Naive thymus-derived CD4-positive, alpha-beta T cell (primary cell): ENCODE results near the gene LAMA5. TPM values are rescaled to one million over a fixed set of nuclear protein-coding genes. Genes with fewer than 3 reads are reported as not detected.

ENCODE experiments used
- ATAC-seq: fragments of 150-1000 bp; cut with Tn5 transposase; 2 replicates; pipeline ENCODE4 v1.10.0; 2021; ENCODE audit warnings: mild to moderate bottlenecking, moderate library complexity
- CTCF ChIA-PET: fragments of 350-600 bp; sonication (Branson Sonifier 250); formaldehyde crosslinking; loops from one replicate; lab custom pipeline; 2021; ENCODE audit warnings: antibody characterized with exemption; lab: Charles Lee
- POLR2A ChIA-PET: fragments of 350-600 bp; sonication (Branson Sonifier 250); formaldehyde crosslinking; loops from one replicate; lab custom pipeline; 2021; ENCODE audit warnings: antibody characterized with exemption, inconsistent platforms; lab: Charles Lee
- DNase-seq, 9 donors: peaks; one replicate each; pipeline versions ENCODE4 v3.0.0 to v3.0.0-alpha.2; 2020 to 2022; ENCODE audit warnings: mixed read lengths in 1 of 9
- H3K27ac ChIP-seq: one replicate; pipeline ENCODE4 v1.7.0; 2013; ENCODE audit warnings: mild to moderate bottlenecking, low read depth, low read length, moderate library complexity
- H3K27me3 ChIP-seq, 2 donors: one replicate each; pipeline ENCODE4 v1.7.0; 2013; ENCODE audit warnings: low read length in 2 of 2, mild to moderate bottlenecking in 2 of 2, moderate library complexity in 2 of 2; ENCODE audit not compliant: control insufficient read depth in 2 of 2, insufficient read depth in 2 of 2
- H3K36me3 ChIP-seq, 3 experiments: 1 replicate in 2 of 3; 2 replicates in 1 of 3; pipeline ENCODE4 v1.7.0; 2013; ENCODE audit warnings: low read length in 3 of 3, mild to moderate bottlenecking in 3 of 3, moderate library complexity in 1 of 3; ENCODE audit not compliant: insufficient read depth in 3 of 3, control insufficient read depth in 2 of 3
- H3K4me1 ChIP-seq, 2 donors: one replicate each; pipeline ENCODE4 v1.7.0; 2013; ENCODE audit warnings: low read length in 2 of 2, mild to moderate bottlenecking in 2 of 2, moderate library complexity in 1 of 2; ENCODE audit not compliant: control insufficient read depth in 2 of 2, insufficient read depth in 2 of 2
- H3K4me3 ChIP-seq: 2 replicates; pipeline ENCODE4 v1.7.0; 2013; ENCODE audit warnings: mild to moderate bottlenecking, low read length
- H3K9me3 ChIP-seq, 3 experiments: 1 replicate in 2 of 3; 2 replicates in 1 of 3; pipeline ENCODE4 v1.7.0; 2013; ENCODE audit warnings: low read length in 3 of 3; ENCODE audit not compliant: control insufficient read depth in 2 of 3
- H3K27ac Mint-ChIP-seq, 9 donors: one replicate each; pipeline ENCODE4 v1.8.0; 2020 to 2022; ENCODE audit warnings: mixed read lengths in 9 of 9, mild to moderate bottlenecking in 8 of 9, moderate library complexity in 5 of 9, inconsistent platforms in 2 of 9
- H3K27me3 Mint-ChIP-seq, 5 donors: one replicate each; pipeline ENCODE4 v1.8.0; 2021 to 2022; ENCODE audit warnings: mixed read lengths in 5 of 5, mild to moderate bottlenecking in 1 of 5
- H3K36me3 Mint-ChIP-seq, 5 donors: one replicate each; pipeline ENCODE4 v1.8.0; 2020 to 2022; ENCODE audit warnings: mixed read lengths in 5 of 5, mild to moderate bottlenecking in 3 of 5, inconsistent platforms in 1 of 5
- H3K4me1 Mint-ChIP-seq, 7 donors: one replicate each; pipeline ENCODE4 v1.8.0; 2020 to 2022; ENCODE audit warnings: mixed read lengths in 7 of 7, mild to moderate bottlenecking in 3 of 7, inconsistent platforms in 1 of 7
- H3K4me3 Mint-ChIP-seq, 10 donors: one replicate each; pipeline ENCODE4 v1.8.0; 2020 to 2022; ENCODE audit warnings: mild to moderate bottlenecking in 10 of 10, mixed read lengths in 10 of 10, moderate library complexity in 6 of 10, inconsistent platforms in 2 of 10
- H3K9me3 Mint-ChIP-seq, 11 donors: one replicate each; pipeline ENCODE4 v1.8.0; 2020 to 2022; ENCODE audit warnings: mixed read lengths in 11 of 11, mild to moderate bottlenecking in 4 of 11, inconsistent platforms in 1 of 11, moderate library complexity in 1 of 11
- intact Hi-C, 2 donors: fragments of 100-400 bp; cut with micrococcal nuclease; formaldehyde crosslinking; loops; one replicate each; pipeline ENCODE4 v1.15.1; 2023
- polyA plus RNA-seq, 2 donors: library from polyadenylated mRNA; unstranded; fragments of 300-500 nt; fragmentation: Illumina TruSeq; gene quantifications; one replicate each; pipeline ENCODE4 v1.2.3, GENCODE V29; 2021
- total RNA-seq, 6 experiments: library from RNA in 5 of 6; stranded (reverse) in 5 of 6; gene quantifications; 1 replicate in 5 of 6; 2 replicates in 1 of 6; pipeline ENCODE4 v1.2.3 and lab custom pipeline; 2021 to 2026

The LAMA5 gene
- total and polyA plus RNA-seq, 7 experiments from 2014 or later = 0.05 to 1.3 (median 0.57) TPM; not detected in 2

- H3K27me3 Mint-ChIP-seq = no peaks in the 10 kb centered on the region
- DNase-seq (no peak), ATAC-seq (no peak)
- no peak overlapping the region for H3K4me3 ChIP-seq
- no peaks in the 10 kb centered on the region for H3K27me3 ChIP-seq
- H3K36me3 ChIP-seq = peaks cover 0 to 28% (median 0%) of the 10 kb centered on the region in 3 experiments
- H3K4me1 Mint-ChIP-seq = peaks cover 10 to 23% (median 16%) of the 10 kb centered on the region in 7 donors
- no peak overlapping the region for H3K27ac ChIP-seq
- H3K9me3 ChIP-seq = no peaks in the 10 kb centered on the region
- POLR2A ChIA-PET = interaction anchor here (1.6 to 2.1 kb wide), 3 partner anchors 62 to 86 kb away, joined by 4 to 9 read pairs (median 4); partner anchors contain the start of genes OSBPL2 and RPS21
- CTCF ChIA-PET = interaction anchor here (0.6 kb wide), 1 partner anchor 296 kb away, joined by 4 read pairs; no protein-coding TSS in a partner anchor
- intact Hi-C loops = loop anchor here (5.0 kb wide), 8 partner anchors 68 to 803 kb away; partner anchors contain the start of genes GID8 (in 1 of the 2), LAMA5 (in 1 of the 2) and TAF4 (in 1 of the 2)
- H3K4me1 ChIP-seq = peaks cover 8 to 11% of the 10 kb centered on the region in 2 donors
- peak overlapping the region in 1 of 9 donors; percentile 93 for H3K27ac Mint-ChIP-seq
- peaks cover 0 to 10% (median 0%) of the 10 kb centered on the region in 5 donors for H3K36me3 Mint-ChIP-seq
- no peak overlapping the region for H3K4me3 Mint-ChIP-seq
- no peaks in the 10 kb centered on the region for H3K9me3 Mint-ChIP-seq
These were observed 67.4 kb downstream of the LAMA5 start for GRCh38 chr20:62299666-62300236.

DNA sequence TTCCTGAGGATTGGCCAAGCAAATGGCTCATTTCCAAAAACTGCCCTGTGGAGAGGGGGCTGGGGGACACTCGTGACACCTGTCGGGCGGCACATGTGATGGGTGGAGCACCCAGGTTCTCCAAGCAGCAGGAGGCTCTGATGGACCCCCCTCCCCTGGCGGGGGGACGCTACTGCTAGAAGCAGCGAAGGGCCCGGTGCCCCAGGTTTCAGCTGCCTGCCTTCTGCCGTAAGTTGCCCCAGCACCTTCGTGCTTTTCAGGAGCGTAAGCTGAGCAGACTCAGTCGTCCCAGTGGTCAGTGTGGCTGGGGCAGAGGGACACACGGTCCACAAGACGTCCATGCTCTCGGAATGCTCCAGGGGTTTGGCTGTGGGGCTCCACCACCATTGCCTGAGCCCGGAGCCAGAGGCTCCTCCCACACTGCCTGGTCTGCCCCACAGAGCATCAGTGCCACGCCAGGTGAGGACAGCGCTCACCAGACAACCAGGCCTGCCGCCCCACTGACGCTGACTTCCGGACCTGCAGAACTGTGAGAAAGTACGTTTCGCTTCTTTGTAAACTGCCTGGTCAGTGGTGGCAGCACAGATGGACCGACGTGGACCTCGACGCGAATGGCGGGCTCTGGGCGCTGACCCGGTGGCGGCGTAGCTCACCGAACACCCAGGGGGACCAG is 68.4 kb downstream of the LAMA5 start:
- DNase-seq = no peak
- H3K4me3 ChIP-seq = no peak overlapping the region
- H3K36me3 ChIP-seq = peaks cover 0 to 29% (median 4%) of the 10 kb centered on the region in 3 experiments
- Mint-ChIP-seq H3K9me3 (no peaks in the 10 kb centered on the region), H3K4me1 (peaks cover 0 to 13% (median 8%) of the 10 kb centered on the region in 7 donors), H3K27me3 (no peaks in the 10 kb centered on the region), H3K4me3 (no peak overlapping the region), H3K27ac (no peak overlapping the region), H3K36me3 (peaks cover 0 to 14% (median 5%) of the 10 kb centered on the region in 5 donors)
- intact Hi-C loops = no loop called here
- no peak for ATAC-seq
- peaks cover 0 to under 1% of the 10 kb centered on the region in 2 donors for H3K4me1 ChIP-seq
- no peaks in the 10 kb centered on the region for H3K9me3 ChIP-seq
- ChIA-PET CTCF (no interaction called here), POLR2A (interaction anchor here (1.6 kb wide), 1 partner anchor 84 kb away, joined by 4 read pairs; no protein-coding TSS in a partner anchor)
- no peaks in the 10 kb centered on the region for H3K27me3 ChIP-seq
- no peak overlapping the region for H3K27ac ChIP-seq

- ChIA-PET POLR2A (no interaction called here), CTCF (interaction anchor here (0.6 kb wide), 1 partner anchor 202 kb away, joined by 3 read pairs; no protein-coding TSS in a partner anchor)
- no peak overlapping the region for H3K27ac Mint-ChIP-seq
- peaks cover 0 to under 1% of the 10 kb centered on the region in 2 donors for H3K4me1 ChIP-seq
- H3K27me3 Mint-ChIP-seq = no peaks in the 10 kb centered on the region
- peaks cover 0 to 9% (median 8%) of the 10 kb centered on the region in 7 donors for H3K4me1 Mint-ChIP-seq
- no peak overlapping the region for H3K4me3 Mint-ChIP-seq
- no peak for DNase-seq
- H3K36me3 Mint-ChIP-seq = peaks cover 0 to 17% (median 5%) of the 10 kb centered on the region in 5 donors
- intact Hi-C loops = no loop called here
- H3K36me3 ChIP-seq = peaks cover 0 to 37% (median 4%) of the 10 kb centered on the region in 3 experiments
- H3K9me3 Mint-ChIP-seq = no peaks in the 10 kb centered on the region
- H3K4me3 ChIP-seq = no peak overlapping the region
- no peak for ATAC-seq
- H3K27me3 ChIP-seq = no peaks in the 10 kb centered on the region
- no peaks in the 10 kb centered on the region for H3K9me3 ChIP-seq
- H3K27ac ChIP-seq = no peak overlapping the region
These were observed 69.5 kb downstream of the LAMA5 start for GRCh38 chr20:62297449-62298227.

GRCh38 chr20:62296724-62297448 is 70.2 kb downstream of the LAMA5 start:
- ChIA-PET CTCF (interaction anchor here (0.6 kb wide), 1 partner anchor 202 kb away, joined by 3 read pairs; no protein-coding TSS in a partner anchor), POLR2A (no interaction called here)
- H3K4me1 Mint-ChIP-seq = peaks cover 0 to 9% (median 6%) of the 10 kb centered on the region in 7 donors
- Histone ChIP-seq H3K4me3 (no peak overlapping the region), H3K36me3 (peaks cover 0 to 41% (median 8%) of the 10 kb centered on the region in 3 experiments), H3K27ac (no peak overlapping the region), H3K9me3 (no peaks in the 10 kb centered on the region), H3K4me1 (peaks cover 0 to 7% of the 10 kb centered on the region in 2 donors), H3K27me3 (no peaks in the 10 kb centered on the region)
- no peaks in the 10 kb centered on the region for H3K9me3 Mint-ChIP-seq
- no peak overlapping the region for H3K4me3 Mint-ChIP-seq
- H3K27ac Mint-ChIP-seq = no peak overlapping the region
- intact Hi-C loops = no loop called here
- peaks cover 0 to 21% (median 5%) of the 10 kb centered on the region in 5 donors for H3K36me3 Mint-ChIP-seq
- no peaks in the 10 kb centered on the region for H3K27me3 Mint-ChIP-seq
- DNase-seq (no peak), ATAC-seq (no peak)

GRCh38 chr20:62294516-62294915 is 72.6 kb downstream of the LAMA5 start:
- Mint-ChIP-seq H3K4me1 (peaks cover 0 to 4% (median 0%) of the 10 kb centered on the region in 7 donors), H3K9me3 (no peaks in the 10 kb centered on the region), H3K27ac (no peak overlapping the region), H3K36me3 (peaks cover 0 to 24% (median 7%) of the 10 kb centered on the region in 5 donors), H3K4me3 (no peak overlapping the region), H3K27me3 (no peaks in the 10 kb centered on the region)
- ATAC-seq (no peak), DNase-seq (no peak)
- Histone ChIP-seq H3K27me3 (no peaks in the 10 kb centered on the region), H3K36me3 (peaks cover 0 to 60% (median 9%) of the 10 kb centered on the region in 3 experiments), H3K9me3 (no peaks in the 10 kb centered on the region), H3K27ac (no peak overlapping the region), H3K4me3 (no peak overlapping the region), H3K4me1 (peaks cover 0 to 8% of the 10 kb centered on the region in 2 donors)
- intact Hi-C loops = no loop called here
- POLR2A ChIA-PET = no interaction called here
- CTCF ChIA-PET = no interaction called here

- no peaks in the 10 kb centered on the region for H3K27me3 Mint-ChIP-seq
- DNase-seq (no peak), ATAC-seq (no peak)
- ChIA-PET POLR2A (no interaction called here), CTCF (no interaction called here)
- H3K4me3 ChIP-seq = no peak overlapping the region
- peaks cover 0 to 4% (median 0%) of the 10 kb centered on the region in 7 donors for H3K4me1 Mint-ChIP-seq
- H3K36me3 Mint-ChIP-seq = peaks cover 0 to 24% (median 7%) of the 10 kb centered on the region in 5 donors
- peak overlapping the region in 1 of 9 donors; percentile 73 for H3K27ac Mint-ChIP-seq
- no peaks in the 10 kb centered on the region for H3K9me3 Mint-ChIP-seq
- intact Hi-C loops = no loop called here
- no peak overlapping the region for H3K4me3 Mint-ChIP-seq
- no peaks in the 10 kb centered on the region for H3K9me3 ChIP-seq
- no peaks in the 10 kb centered on the region for H3K27me3 ChIP-seq
- H3K36me3 ChIP-seq = peaks cover 0 to 66% (median 9%) of the 10 kb centered on the region in 3 experiments
- H3K4me1 ChIP-seq = peaks cover 0 to 8% of the 10 kb centered on the region in 2 donors
- H3K27ac ChIP-seq = no peak overlapping the region
These were observed 73.2 kb downstream of the LAMA5 start for GRCh38 chr20:62293946-62294345.
